AG09319 (cell line): ENCODE measurements around the gene TRAFD1.
A peak's percentile ranks its signal among the peaks of the same experiment; 100 is the strongest.

ENCODE experiments used
- DNase-seq: peaks from one replicate; pipeline ENCODE4 v3.0.0-alpha.2; 2010; ENCODE audit warnings: low read depth; ENCODE audit errors: extremely low read depth
- TF ChIP-seq, protein P1 (sequence below): IDR thresholded peaks from 2 replicates; pipeline ENCODE4 v1.5.1; 2011; ENCODE audit warnings: low read depth, mild to moderate bottlenecking, inconsistent platforms, low read length, moderate library complexity

TRAFD1 gene

DNA sequence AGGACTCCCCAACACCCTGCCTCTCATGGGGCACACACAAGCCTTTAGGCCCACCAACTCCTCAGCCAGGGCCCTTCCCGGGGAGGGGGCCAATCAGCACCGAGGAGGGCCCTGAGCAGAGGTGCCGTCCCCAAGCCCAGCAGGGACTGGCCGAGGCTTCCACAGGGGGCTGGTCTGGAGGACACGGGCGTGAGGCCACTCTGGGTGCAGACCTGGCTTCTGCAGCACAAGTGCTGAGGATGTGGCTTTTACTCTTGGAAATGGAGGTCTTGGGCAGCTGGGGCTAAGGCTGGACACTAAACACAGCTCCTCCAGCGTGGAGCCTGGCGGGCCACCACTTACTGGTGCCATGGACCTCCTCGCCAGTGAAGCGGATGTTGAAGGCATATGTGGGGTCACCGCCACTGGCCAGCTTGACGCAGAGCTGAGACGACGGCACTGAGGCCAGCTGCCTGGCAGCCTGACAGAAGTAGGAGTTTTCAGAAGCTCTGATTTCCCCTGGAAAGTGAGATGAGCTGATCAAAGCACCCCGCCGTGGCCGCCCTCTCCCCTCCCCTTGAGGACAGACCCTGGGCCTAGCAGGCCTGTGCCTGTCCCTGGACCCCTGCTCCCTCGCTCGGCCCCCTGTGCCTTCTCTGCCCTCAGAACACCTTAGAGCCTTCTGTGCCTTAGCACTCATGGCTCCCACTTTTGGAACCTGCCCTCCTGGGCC lies 44.0 kb downstream of the TRAFD1 start:
- no peak for DNase-seq
- TF ChIP-seq, protein P1, sequence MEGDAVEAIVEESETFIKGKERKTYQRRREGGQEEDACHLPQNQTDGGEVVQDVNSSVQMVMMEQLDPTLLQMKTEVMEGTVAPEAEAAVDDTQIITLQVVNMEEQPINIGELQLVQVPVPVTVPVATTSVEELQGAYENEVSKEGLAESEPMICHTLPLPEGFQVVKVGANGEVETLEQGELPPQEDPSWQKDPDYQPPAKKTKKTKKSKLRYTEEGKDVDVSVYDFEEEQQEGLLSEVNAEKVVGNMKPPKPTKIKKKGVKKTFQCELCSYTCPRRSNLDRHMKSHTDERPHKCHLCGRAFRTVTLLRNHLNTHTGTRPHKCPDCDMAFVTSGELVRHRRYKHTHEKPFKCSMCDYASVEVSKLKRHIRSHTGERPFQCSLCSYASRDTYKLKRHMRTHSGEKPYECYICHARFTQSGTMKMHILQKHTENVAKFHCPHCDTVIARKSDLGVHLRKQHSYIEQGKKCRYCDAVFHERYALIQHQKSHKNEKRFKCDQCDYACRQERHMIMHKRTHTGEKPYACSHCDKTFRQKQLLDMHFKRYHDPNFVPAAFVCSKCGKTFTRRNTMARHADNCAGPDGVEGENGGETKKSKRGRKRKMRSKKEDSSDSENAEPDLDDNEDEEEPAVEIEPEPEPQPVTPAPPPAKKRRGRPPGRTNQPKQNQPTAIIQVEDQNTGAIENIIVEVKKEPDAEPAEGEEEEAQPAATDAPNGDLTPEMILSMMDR: no peak

DNA sequence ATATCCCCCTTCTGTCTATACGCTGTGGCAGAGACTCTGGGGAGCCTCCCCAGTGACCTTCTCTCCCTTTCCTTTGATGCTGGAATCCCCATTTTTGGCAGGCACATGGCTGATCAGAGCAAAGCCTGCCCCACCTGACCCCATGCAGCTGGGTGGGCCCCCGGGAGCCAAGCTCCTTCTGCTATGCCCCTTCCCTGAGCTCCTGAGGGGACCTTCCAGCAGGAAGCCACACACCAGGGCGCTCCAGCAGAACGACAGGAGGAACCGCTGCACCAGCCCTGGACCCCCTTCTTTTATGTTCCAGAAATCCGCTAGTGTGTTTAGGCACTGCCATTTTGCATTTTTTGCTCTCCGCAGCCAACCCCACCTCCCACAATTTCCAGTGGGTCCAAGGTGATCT lies 44.6 kb downstream of the TRAFD1 start:
- TF ChIP-seq, protein P1: no peak
- DNase-seq: no peak

DNA sequence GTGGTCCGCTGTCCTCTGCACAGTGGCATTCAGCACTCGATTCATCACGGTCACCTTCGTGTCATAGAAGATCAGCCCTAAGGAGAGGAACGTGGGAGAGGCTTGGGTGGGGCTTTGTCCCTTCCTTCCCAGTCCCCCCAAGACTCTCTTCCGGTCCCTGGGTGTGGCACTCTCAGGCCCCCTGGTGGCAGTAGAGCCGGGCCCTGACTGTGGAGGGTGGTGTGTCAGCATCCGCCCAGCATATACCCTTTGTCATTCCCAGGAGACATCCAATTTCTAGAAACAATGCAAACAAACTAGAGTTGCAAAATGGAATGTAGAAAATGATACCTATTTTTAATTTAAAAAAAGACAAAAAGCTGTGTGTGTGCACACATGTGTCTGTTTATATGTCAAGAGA lies 45.0 kb downstream of the TRAFD1 start:
- no peak for DNase-seq
- TF ChIP-seq, protein P1: peak; percentile 58

DNA sequence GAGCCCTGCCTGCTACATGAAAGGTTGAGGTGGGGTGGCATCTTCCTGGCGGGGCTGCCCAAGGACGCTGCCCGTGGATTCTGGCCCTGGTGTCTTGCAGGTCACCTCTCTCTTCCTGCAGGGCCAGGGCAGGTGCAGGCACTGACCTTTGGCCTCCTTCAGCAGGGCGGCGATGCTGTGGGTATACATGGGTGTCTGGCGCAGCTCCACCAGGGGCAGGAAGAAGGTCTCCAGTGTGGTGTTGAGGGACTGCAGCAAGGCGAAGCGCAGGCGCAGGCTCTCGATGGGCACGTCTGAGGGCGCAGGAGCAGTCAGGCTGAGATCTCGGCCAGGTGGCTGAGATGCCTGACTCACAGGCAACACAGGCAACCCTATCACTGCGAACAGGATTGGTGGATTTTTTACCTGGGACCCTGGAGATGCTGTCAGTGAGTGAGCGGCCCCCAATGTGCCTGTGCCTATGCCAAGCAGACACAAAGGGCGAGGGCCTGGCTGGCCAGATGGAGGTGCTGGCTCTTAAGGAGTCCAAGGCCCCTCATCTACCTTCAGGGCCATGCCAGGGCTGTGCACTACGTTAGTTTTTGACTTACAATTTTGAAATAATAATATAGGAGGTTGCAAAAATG lies 45.7 kb downstream of the TRAFD1 start:
- no peak for DNase-seq
- TF ChIP-seq, protein P1: no peak

DNA sequence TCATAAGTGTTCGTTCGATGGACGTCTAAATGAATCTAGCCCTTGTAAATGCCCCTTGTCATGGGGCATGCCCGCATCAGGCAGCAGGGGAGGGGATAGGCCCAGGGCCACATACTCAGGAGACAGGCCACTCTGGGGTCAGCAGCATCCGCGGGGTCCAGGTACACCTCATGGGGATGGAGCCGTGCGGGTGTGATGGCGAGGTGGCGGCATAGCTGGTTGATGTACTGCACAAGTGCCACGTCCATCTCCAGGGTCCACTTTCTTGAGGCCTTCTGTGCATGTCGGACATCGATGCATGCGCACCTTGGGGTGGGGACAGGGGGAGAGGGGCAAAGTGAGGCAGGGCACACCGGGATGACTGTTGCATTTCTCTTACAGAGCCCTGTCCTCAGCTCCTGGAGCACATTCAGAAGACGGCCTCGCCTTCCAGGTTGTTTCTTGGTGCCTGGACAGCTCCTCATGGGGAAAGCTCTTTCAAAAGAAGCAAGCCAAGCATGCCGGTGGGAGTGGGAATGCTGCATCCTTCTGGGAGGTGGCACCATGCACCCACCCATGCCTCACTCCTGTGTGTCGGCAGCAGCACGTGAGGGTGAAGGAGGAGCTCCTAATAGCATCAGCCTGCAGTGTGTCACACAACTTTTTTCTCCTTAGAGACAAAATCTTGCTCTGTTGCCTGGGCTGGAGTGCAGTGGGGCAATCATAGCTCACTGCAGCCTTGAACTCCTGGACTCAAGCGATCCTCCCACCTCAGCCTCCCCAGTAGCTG lies 47.4 kb downstream of the TRAFD1 start:
- DNase-seq: no peak
- TF ChIP-seq, protein P1: no peak

DNA sequence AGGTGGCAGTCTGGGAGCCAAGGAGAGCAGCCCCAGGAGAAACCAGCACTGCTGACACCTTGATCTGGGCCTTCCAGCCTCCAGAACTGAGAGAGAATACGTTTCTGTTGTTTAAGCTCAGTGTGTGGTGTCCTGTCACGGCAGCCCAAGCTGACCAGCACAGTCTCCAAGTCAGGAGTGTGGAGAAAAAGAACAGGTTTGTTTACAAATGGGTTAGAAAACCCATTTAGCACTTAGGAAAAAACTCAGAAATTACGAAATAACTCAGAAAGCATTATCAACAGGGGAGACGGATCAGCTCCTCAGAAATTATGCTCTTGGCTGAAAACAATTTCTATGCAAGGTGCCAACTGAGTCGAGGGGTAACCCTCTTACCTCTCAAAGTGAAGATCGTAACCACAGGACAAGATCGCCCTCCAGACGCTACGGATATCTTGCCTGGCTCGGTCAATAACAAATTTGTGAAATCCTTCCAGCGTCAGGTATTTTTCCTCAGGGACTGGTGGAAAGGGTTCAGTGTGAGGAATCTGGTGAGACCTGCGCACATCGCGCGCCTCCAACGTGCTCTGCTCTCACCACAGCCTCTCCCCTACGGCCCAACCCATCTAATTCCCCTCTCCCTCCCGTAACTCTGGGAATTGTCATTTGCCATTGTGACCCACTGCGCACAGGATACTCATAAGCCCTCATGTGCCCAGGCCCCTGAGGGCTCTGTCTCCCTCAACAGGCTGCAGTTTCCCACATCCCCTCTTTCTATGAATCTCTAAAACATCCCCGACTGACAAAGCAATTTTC lies 50.2 kb downstream of the TRAFD1 start:
- TF ChIP-seq, protein P1: no peak
- no peak for DNase-seq
